Keratinocyte (primary cell): ENCODE measurements around the gene SPRN. TPM values are rescaled to one million over a fixed set of nuclear protein-coding genes. Genes with fewer than 3 reads are reported as not detected.
"Not testable (repeated sequence)": the region's sequence is repeated elsewhere in the genome, so short reads cannot be mapped to it uniquely, and the experiment has no call there.

ENCODE experiments used
- DNase-seq: peaks from one replicate; pipeline ENCODE4 v3.0.0-alpha.2; 2011; ENCODE audit warnings: low read depth, missing footprints, low spot score
- FAIRE-seq: peaks from 2 replicates; lab custom pipeline; 2011; peaks lifted over from hg19 to GRCh38; lab: Jason Lieb, UNC
- H2AFZ ChIP-seq: 2 replicates; pipeline ENCODE4 v1.6.0; 2012; ENCODE audit warnings: low read length, control low read depth, inconsistent platforms; ENCODE audit not compliant: control insufficient read depth
- H3K27ac ChIP-seq: 2 replicates; pipeline ENCODE4 v1.5.1; 2011; ENCODE audit warnings: low read length; ENCODE audit not compliant: control insufficient read depth, insufficient read depth
- H3K27me3 ChIP-seq: 3 replicates; pipeline ENCODE4 v1.6.0; 2011; ENCODE audit warnings: low read length; ENCODE audit not compliant: control insufficient read depth, insufficient read depth; ENCODE audit errors: extremely low read depth
- H3K36me3 ChIP-seq, 2 experiments: 2 replicates in 1 of 2; 3 replicates in 1 of 2; pipeline ENCODE4 v1.5.1; 2011; ENCODE audit warnings: low read length in 2 of 2, mild to moderate bottlenecking in 1 of 2; ENCODE audit not compliant: control insufficient read depth in 2 of 2, insufficient read depth in 2 of 2; ENCODE audit errors: extremely low read depth in 1 of 2
- H3K4me1 ChIP-seq: 3 replicates; pipeline ENCODE4 v1.5.1; 2011; ENCODE audit warnings: low read length; ENCODE audit not compliant: control insufficient read depth, insufficient read depth; ENCODE audit errors: extremely low read depth
- H3K4me2 ChIP-seq: 3 replicates; pipeline ENCODE4 v1.6.0; 2011; ENCODE audit warnings: low read depth, low read length; ENCODE audit not compliant: control insufficient read depth, insufficient read depth; ENCODE audit errors: extremely low read depth
- H3K4me3 ChIP-seq, 3 experiments: fragments of 200-600 bp in 1 of 3; sonication (generic) in 1 of 3; 2 replicates in 2 of 3; 3 replicates in 1 of 3; pipeline ENCODE4 v1.5.1; 2011 to 2016; ENCODE audit warnings: low read length in 3 of 3, mild to moderate bottlenecking in 3 of 3, control low read depth in 2 of 3, inconsistent platforms in 1 of 3, low read depth in 1 of 3, mixed read lengths in 1 of 3, mixed run types in 1 of 3, moderate library complexity in 1 of 3; ENCODE audit not compliant: control insufficient read depth in 2 of 3, insufficient read depth in 2 of 3; ENCODE audit errors: extremely low read depth in 1 of 3
- H3K79me2 ChIP-seq: 2 replicates; pipeline ENCODE4 v1.6.0; 2012; ENCODE audit warnings: low read length; ENCODE audit not compliant: control insufficient read depth, insufficient read depth
- H3K9ac ChIP-seq: 3 replicates; pipeline ENCODE4 v1.6.0; 2011; ENCODE audit warnings: low read length; ENCODE audit not compliant: control insufficient read depth, insufficient read depth; ENCODE audit errors: extremely low read depth
- H3K9me1 ChIP-seq: 3 replicates; pipeline ENCODE4 v1.6.0; 2011; ENCODE audit warnings: low read length; ENCODE audit not compliant: control insufficient read depth, insufficient read depth; ENCODE audit errors: extremely low read depth
- H3K9me3 ChIP-seq: 2 replicates; pipeline ENCODE4 v1.5.1; 2012; ENCODE audit warnings: low read depth, low read length; ENCODE audit not compliant: control insufficient read depth
- H4K20me1 ChIP-seq: 3 replicates; pipeline ENCODE4 v1.6.0; 2011; ENCODE audit warnings: low read length; ENCODE audit not compliant: control insufficient read depth, insufficient read depth; ENCODE audit errors: extremely low read depth
- CTCF ChIP-seq, 3 experiments: IDR thresholded peaks in 1 of 3; conservative IDR thresholded peaks in 1 of 3; optimal IDR thresholded peaks in 1 of 3; 2 replicates in 2 of 3; 3 replicates in 1 of 3; pipeline versions ENCODE3 to v1.5.1; 2011; ENCODE audit warnings: low read length in 3 of 3, mild to moderate bottlenecking in 3 of 3, moderate library complexity in 2 of 3, control low read depth in 1 of 3, inconsistent platforms in 1 of 3; ENCODE audit not compliant: insufficient read depth in 2 of 3; ENCODE audit errors: extremely low read depth in 1 of 3
- EZH2 ChIP-seq: IDR thresholded peaks from one replicate; pipeline ENCODE4 v1.6.1; 2012; ENCODE audit warnings: inconsistent platforms, mild to moderate bottlenecking, low read length, moderate library complexity
- dilution Hi-C: fragments of 300-500 bp; cut with MboI; formaldehyde crosslinking; loops from one replicate; pipeline ENCODE4 v1.7.0; 2020; ENCODE audit warnings: low sequenced_read_pairs; ENCODE audit not compliant: extremely low pct_ligation_motif_present
- polyA plus RNA-seq, 5 experiments: library from polyadenylated mRNA; depleted of rRNA in 3 of 5; stranded (reverse) in 3 of 5; stranded (forward) in 1 of 5; unstranded in 1 of 5; fragments of >200 nt; gene quantifications; 1 replicate in 1 of 5; 2 replicates in 3 of 5; 3 replicates in 1 of 5; pipeline versions ENCODE4 v1.2.1 to v1.2.3, GENCODE V29; 2011 to 2012; ENCODE audit warnings: missing spikeins in 2 of 5, low read depth in 1 of 5, low replicate concordance in 1 of 5

SPRN gene
- polyA plus RNA-seq, 1 donor (not counting 4 experiments of a cell fraction or from before 2014, with no cell fraction given), result 0.01 TPM

DNA sequence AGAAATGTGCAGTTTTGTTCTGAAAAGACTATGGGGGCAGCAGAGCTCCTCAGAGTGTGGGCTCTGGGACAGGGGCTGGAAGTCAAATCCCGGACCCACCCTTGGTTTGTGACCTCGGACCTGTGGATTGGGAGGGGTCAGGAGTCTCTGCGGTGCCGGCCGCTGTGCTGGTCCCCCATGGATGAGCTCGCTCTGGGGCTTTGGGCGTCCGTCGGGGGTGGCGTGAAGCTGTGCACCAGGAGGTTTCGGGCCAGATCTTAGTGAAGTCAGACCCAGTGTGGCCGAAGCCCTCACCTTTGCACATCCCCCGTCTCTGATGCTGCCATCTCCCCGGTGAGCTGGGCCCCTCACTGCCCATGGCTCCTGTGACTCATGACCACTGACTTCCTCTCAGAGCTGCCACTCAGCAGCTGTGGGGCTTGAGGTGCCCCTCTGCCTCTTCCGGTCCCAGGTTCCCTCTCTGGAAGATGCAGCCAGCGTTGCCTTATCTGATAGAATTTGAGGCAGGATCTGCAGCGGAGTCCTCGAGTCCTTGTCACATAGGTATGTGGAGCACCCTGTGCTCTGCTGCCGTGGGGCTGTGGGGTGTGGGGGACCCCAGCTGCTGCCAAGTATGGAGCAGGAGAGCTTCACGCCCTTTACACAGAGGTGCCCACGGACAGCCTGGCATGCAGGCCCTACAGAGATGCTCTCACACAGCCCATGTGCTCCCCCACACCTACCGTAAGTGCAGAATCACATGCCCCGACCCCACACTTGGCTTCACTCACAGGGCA is 18.0 kb upstream of the SPRN start:
- Histone ChIP-seq H3K27me3 (no peaks in the 10 kb centered on the region), H3K9ac (no peak overlapping the region), H2AFZ (no peak overlapping the region), H3K27ac (no peak overlapping the region), H3K79me2 (no peaks in the 10 kb centered on the region), H4K20me1 (no peaks in the 10 kb centered on the region), H3K4me3 (no peak overlapping the region), H3K9me3 (peaks cover 6% of the 10 kb centered on the region), H3K9me1 (no peaks in the 10 kb centered on the region), H3K4me2 (no peak overlapping the region), H3K36me3 (no peaks in the 10 kb centered on the region), H3K4me1 (no peaks in the 10 kb centered on the region)
- no peak for FAIRE-seq
- TF ChIP-seq EZH2, result no peak
- no peak for TF ChIP-seq CTCF (optimal IDR thresholded peaks at IDR 0.05 in 1 of 3, IDR thresholded peaks at IDR 0.05 in 1 of 3, conservative IDR thresholded peaks at IDR 0.05 in 1 of 3; ENCODE audit: extremely low read depth in 1 of 3, insufficient read depth in 2 of 3, low read length in 3 of 3)
- DNase-seq, result no peak
- dilution Hi-C loops, result no loop called here

- no peaks in the 10 kb centered on the region for H3K9me1 ChIP-seq
- DNase-seq, result no peak
Measured at GRCh38 chr10:133441780-133442179, 17.4 kb upstream of the SPRN start.

GRCh38 chr10:133441356-133441755 is 16.9 kb upstream of the SPRN start:
- H3K9me1 ChIP-seq, H3K4me3 ChIP-seq, dilution Hi-C loops, H3K36me3 ChIP-seq, H3K27me3 ChIP-seq, H4K20me1 ChIP-seq, H3K27ac ChIP-seq, H3K79me2 ChIP-seq, H3K4me1 ChIP-seq, DNase-seq, H3K9me3 ChIP-seq, H3K9ac ChIP-seq, FAIRE-seq, H3K4me2 ChIP-seq, H2AFZ ChIP-seq: not testable (repeated sequence)

More at GRCh38 chr10:133441780-133442179, 17.4 kb upstream of the SPRN start:
- Histone ChIP-seq H3K4me1 (no peaks in the 10 kb centered on the region), H3K9ac (no peak overlapping the region), H4K20me1 (no peaks in the 10 kb centered on the region), H3K4me2 (no peak overlapping the region), H3K27ac (no peak overlapping the region), H3K9me3 (peaks cover 6% of the 10 kb centered on the region), H2AFZ (no peak overlapping the region), H3K79me2 (no peaks in the 10 kb centered on the region), H3K4me3 (no peak overlapping the region), H3K36me3 (no peaks in the 10 kb centered on the region), H3K27me3 (no peaks in the 10 kb centered on the region)
- FAIRE-seq, result no peak
- dilution Hi-C loops, result no loop called here
- TF ChIP-seq CTCF (optimal IDR thresholded peaks at IDR 0.05 in 1 of 3, IDR thresholded peaks at IDR 0.05 in 1 of 3, conservative IDR thresholded peaks at IDR 0.05 in 1 of 3; ENCODE audit: extremely low read depth in 1 of 3, insufficient read depth in 2 of 3, low read length in 3 of 3) (no peak), EZH2 (no peak)
